Right lobe of liver (tissue), 6 donors: ENCODE data around the gene OPRPN. TPM values are rescaled to one million over a fixed set of nuclear protein-coding genes. Genes with fewer than 3 reads are reported as not detected.

ENCODE experiments used
- ATAC-seq, 4 donors: fragments of 200-7000 bp; cut with Tn5 transposase; one replicate each; pipeline ENCODE4 v1.9.1; 2020; ENCODE audit warnings: mild to moderate bottlenecking in 4 of 4, moderate library complexity in 4 of 4
- DNase-seq, 3 donors: peaks; one replicate each; pipeline ENCODE4 v3.0.0-alpha.2; 2020
- H3K27ac ChIP-seq, 3 donors: fragments of 200-600 bp; one replicate each; pipeline ENCODE4 v1.8.0; 2022
- H3K27me3 ChIP-seq, 2 donors: fragments of 200-600 bp; one replicate each; pipeline ENCODE4 v1.8.0; 2022
- H3K36me3 ChIP-seq, 4 donors: fragments of 200-600 bp; sonication (generic) in 1 of 4; one replicate each; pipeline versions ENCODE4 v1.5.1 to v1.8.0; 2017 to 2022; ENCODE audit warnings: control low read depth in 1 of 4
- H3K4me1 ChIP-seq, 4 donors: fragments of 200-600 bp; sonication (generic) in 1 of 4; one replicate each; pipeline versions ENCODE4 v1.5.1 to v1.8.0; 2017 to 2022; ENCODE audit warnings: control low read depth in 1 of 4
- H3K4me3 ChIP-seq, 3 donors: fragments of 200-600 bp; one replicate each; pipeline ENCODE4 v1.8.0; 2022
- H3K9me3 ChIP-seq, 4 donors: fragments of 200-600 bp; sonication (generic) in 1 of 4; one replicate each; pipeline versions ENCODE4 v1.5.1 to v1.8.0; 2017 to 2022; ENCODE audit warnings: control low read depth in 1 of 4
- POLR2A ChIP-seq: fragments of 450-650 bp; IDR thresholded peaks from one replicate; pipeline ENCODE4 v1.6.1; 2017; ENCODE audit warnings: antibody characterized with exemption, mild to moderate bottlenecking
- WGBS: methylation state at CpG from one replicate; pipeline ENCODE4 v1.1.6; 2018; ENCODE audit warnings: low coverage, low lambda C conversion rate; ENCODE audit not compliant: insufficient coverage; ENCODE audit errors: missing lambda C conversion rate; 5-methylcytosine and 5-hydroxymethylcytosine counted together
- intact Hi-C, 2 donors: fragments of 100-400 bp; cut with DNase I; formaldehyde crosslinking; loops; one replicate each; pipeline versions ENCODE4 v1.11.2 to v1.14.1; 2022
- total RNA-seq, 6 experiments: library from RNA; depleted of rRNA in 2 of 6; stranded (reverse); fragments of >200 nt in 2 of 6; fragmentation: NEBNext Ultra II Directional in 3 of 6; extraction: Animal tissue kit (Norgen Biotek cat#: 25700) in 3 of 6; gene quantifications; one replicate each; pipeline versions ENCODE4 v1.1.0 to v1.2.4, GENCODE V29; 2016 to 2023
- TF ChIP-seq, protein P1 (sequence below), 4 donors: fragments of 200-600 bp in 3 of 4; fragments of 450-650 bp in 1 of 4; IDR thresholded peaks; one replicate each; pipeline versions ENCODE4 v1.5.1 to v1.8.0; 2016 to 2022; ENCODE audit warnings: antibody characterized with exemption in 4 of 4, mild to moderate bottlenecking in 2 of 4
- donor health status: DM: no; HTN: yes; CAD: no.
- donor health status: DM: no; HTN: no; CAD: no.
- donor health status: DM: no; HTN: no; CAD: no.
- donor health status: DM: no; HTN: yes; CAD: no.
- donor health status: DM: no; HTN: yes; CAD: no.

The OPRPN gene
- total RNA-seq, 6 experiments from 2014 or later, result 0.48 to 1.3 (median 0.53) TPM; not detected in 3

DNA sequence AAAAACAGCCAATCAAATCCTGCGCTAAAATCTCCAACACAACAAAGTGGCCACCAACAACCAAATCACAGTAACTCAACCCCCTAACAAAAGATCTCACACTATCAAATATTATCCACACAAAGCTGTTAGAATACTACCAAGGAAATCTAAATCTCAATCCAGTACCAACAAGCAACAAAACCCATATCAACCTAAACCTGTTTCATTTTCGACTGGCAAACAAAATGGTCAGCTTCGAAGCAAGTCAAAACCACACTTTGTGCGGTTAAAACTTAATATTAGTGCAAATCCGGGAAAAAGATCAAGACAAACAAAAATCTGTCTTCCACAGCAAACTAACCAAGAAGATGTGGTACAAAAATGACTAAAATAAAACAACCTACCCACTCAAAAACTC, 45.6 kb downstream of the OPRPN start:
- 69% methylated on average over 5 of the region's 5 CpGs for WGBS

DNA sequence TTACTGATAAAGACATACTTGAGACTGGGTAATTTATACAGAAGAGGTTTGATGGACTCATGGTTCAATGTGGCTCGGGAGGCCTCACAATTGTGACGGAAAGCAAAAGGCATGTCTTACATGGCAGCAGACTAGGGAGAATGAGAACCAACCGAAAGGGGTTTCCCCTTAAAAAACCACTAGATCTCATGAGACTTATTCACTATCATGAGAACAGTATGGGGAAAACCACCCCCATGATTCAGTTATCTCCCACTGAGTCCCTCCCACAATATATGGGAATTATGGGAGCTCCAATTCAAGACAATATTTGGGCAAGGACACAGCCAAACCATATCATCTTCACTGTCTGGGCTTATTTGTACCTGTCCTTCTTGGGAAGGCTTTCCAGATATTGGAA, 51.5 kb downstream of the OPRPN start:
- Histone ChIP-seq H3K9me3 (no peaks in the 10 kb centered on the region), H3K4me1 (no peaks in the 10 kb centered on the region), H3K4me3 (no peak overlapping the region), H3K27ac (no peak overlapping the region), H3K27me3 (no peaks in the 10 kb centered on the region), H3K36me3 (no peaks in the 10 kb centered on the region)
- ATAC-seq, result no peak
- intact Hi-C loops, result no loop called here
- 81% methylated on average over 3 of the region's 3 CpGs for WGBS
- DNase-seq, result no peak
- TF ChIP-seq POLR2A, result no peak
- TF ChIP-seq, protein P1, sequence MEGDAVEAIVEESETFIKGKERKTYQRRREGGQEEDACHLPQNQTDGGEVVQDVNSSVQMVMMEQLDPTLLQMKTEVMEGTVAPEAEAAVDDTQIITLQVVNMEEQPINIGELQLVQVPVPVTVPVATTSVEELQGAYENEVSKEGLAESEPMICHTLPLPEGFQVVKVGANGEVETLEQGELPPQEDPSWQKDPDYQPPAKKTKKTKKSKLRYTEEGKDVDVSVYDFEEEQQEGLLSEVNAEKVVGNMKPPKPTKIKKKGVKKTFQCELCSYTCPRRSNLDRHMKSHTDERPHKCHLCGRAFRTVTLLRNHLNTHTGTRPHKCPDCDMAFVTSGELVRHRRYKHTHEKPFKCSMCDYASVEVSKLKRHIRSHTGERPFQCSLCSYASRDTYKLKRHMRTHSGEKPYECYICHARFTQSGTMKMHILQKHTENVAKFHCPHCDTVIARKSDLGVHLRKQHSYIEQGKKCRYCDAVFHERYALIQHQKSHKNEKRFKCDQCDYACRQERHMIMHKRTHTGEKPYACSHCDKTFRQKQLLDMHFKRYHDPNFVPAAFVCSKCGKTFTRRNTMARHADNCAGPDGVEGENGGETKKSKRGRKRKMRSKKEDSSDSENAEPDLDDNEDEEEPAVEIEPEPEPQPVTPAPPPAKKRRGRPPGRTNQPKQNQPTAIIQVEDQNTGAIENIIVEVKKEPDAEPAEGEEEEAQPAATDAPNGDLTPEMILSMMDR (IDR thresholded peaks at IDR 0.05), result no peak

More for the DNA sequence above, 45.6 kb downstream of the OPRPN start:
- Histone ChIP-seq H3K4me1 (no peaks in the 10 kb centered on the region), H3K27me3 (no peaks in the 10 kb centered on the region), H3K36me3 (no peaks in the 10 kb centered on the region), H3K4me3 (no peak overlapping the region), H3K27ac (no peak overlapping the region), H3K9me3 (no peaks in the 10 kb centered on the region)
- DNase-seq (no peak), ATAC-seq (no peak)
- intact Hi-C loops, result no loop called here
- TF ChIP-seq POLR2A, result no peak
- TF ChIP-seq, protein P1 (IDR thresholded peaks at IDR 0.05), result no peak

DNA sequence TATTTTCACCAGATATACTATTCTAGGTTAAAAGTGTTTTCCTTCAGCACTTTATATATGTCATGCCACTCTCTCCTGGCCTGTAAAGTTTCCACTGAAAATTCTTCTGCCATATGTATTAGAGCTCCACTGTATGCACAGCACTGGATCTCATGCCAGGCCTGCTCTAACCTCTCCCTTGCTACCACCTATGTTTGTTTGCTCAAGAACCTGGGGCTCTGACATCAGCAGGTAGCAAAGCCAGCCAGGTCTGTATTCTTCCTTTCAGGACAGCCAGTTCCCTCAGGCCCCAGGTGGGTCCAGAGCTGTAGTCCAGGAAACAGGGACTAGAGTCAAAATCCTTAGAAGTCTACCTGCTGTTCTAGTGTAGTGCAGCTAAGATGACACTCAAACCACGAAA, 55.2 kb downstream of the OPRPN start:
- no peaks in the 10 kb centered on the region for H3K27me3 ChIP-seq
- no peaks in the 10 kb centered on the region for H3K9me3 ChIP-seq
- no peak overlapping the region for H3K27ac ChIP-seq
- H3K4me1 ChIP-seq, result no peaks in the 10 kb centered on the region
- H3K36me3 ChIP-seq, result no peaks in the 10 kb centered on the region
- H3K4me3 ChIP-seq, result no peak overlapping the region
- no peak for DNase-seq
- no peak for TF ChIP-seq POLR2A
- 10% methylated on average over 1 of the region's 1 CpG for WGBS
- intact Hi-C loops, result no loop called here
- no peak for ATAC-seq

Other genes starting within 250 kb of the OPRPN start
- gene PRR27, start 243.7 kb upstream of the OPRPN start, total RNA-seq, result not detected
- gene ODAM, start 202.2 kb upstream of the OPRPN start, total RNA-seq, result not detected
- gene FDCSP, start 171.8 kb upstream of the OPRPN start, total RNA-seq, result not detected
- not detected for gene CSN3, start 155.3 kb upstream of the OPRPN start, total RNA-seq
- not detected for gene CABS1, start 63.0 kb upstream of the OPRPN start, total RNA-seq
- gene SMR3A, start 37.2 kb upstream of the OPRPN start, total RNA-seq, result not detected
- gene SMR3B, start 14.8 kb upstream of the OPRPN start, total RNA-seq, result not detected
- not detected for gene MUC7, start 74.3 kb downstream of the OPRPN start, total RNA-seq
- not detected for gene AMTN, start 120.6 kb downstream of the OPRPN start, total RNA-seq
- not detected for gene AMBN, start 194.3 kb downstream of the OPRPN start, total RNA-seq
- gene ENAM, start 230.8 kb downstream of the OPRPN start, total RNA-seq, result under 1 TPM; 0.07 to 0.86 (median 0.62) TPM